WTC11 (cell line): ENCODE measurements around the gene PPP1R37. TPM values are rescaled to one million over a fixed set of nuclear protein-coding genes. Genes with fewer than 3 reads are reported as not detected.
A peak's percentile ranks its signal among the peaks of the same experiment; 100 is the strongest.

ENCODE experiments used
- ATAC-seq: fragments of 200-7000 bp; cut with Tn5 transposase; 2 replicates; pipeline ENCODE4 v1.10.0; 2021; ENCODE audit warnings: mild to moderate bottlenecking, moderate library complexity
- CTCF ChIA-PET: fragments of 300-600 bp; sonication (Branson Sonifier 250); formaldehyde crosslinking; loops from one replicate; lab custom pipeline; 2021; ENCODE audit warnings: antibody characterized with exemption; lab: Charles Lee
- POLR2A ChIA-PET: fragments of 350-600 bp; sonication (Branson Sonifier 250); formaldehyde crosslinking; loops from one replicate; lab custom pipeline; 2021; ENCODE audit warnings: antibody characterized with exemption; lab: Charles Lee
- DNase-seq: peaks from one replicate; pipeline ENCODE4 v3.0.0; 2021; ENCODE audit warnings: low spot score
- H3K27ac Mint-ChIP-seq: 2 replicates; pipeline ENCODE4 v1.8.0; 2021; ENCODE audit warnings: mixed read lengths
- H3K27me3 Mint-ChIP-seq: 2 replicates; pipeline ENCODE4 v1.8.0; 2021; ENCODE audit warnings: low read depth, mild to moderate bottlenecking, moderate library complexity, mixed read lengths
- H3K36me3 Mint-ChIP-seq: 2 replicates; pipeline ENCODE4 v1.8.0; 2021; ENCODE audit warnings: mixed read lengths
- H3K4me1 Mint-ChIP-seq: 2 replicates; pipeline ENCODE4 v1.8.0; 2022; ENCODE audit warnings: mixed read lengths
- H3K4me3 Mint-ChIP-seq: 2 replicates; pipeline ENCODE4 v1.8.0; 2021; ENCODE audit warnings: mild to moderate bottlenecking, moderate library complexity, mixed read lengths
- H3K9me3 Mint-ChIP-seq: 2 replicates; pipeline ENCODE4 v1.8.0; 2021; ENCODE audit warnings: mixed read lengths
- CREM ChIP-seq: sonication (generic); formaldehyde crosslinking; IDR thresholded peaks from 2 replicates; pipeline ENCODE4 v1.8.1; 2022; ENCODE audit warnings: mild to moderate bottlenecking, missing genetic modification reagents, moderate library complexity
- CTCF ChIP-seq: fragments of 200-600 bp; IDR thresholded peaks from 2 replicates; pipeline ENCODE4 v1.8.0; 2022; ENCODE audit warnings: antibody characterized with exemption
- ERG ChIP-seq: fragments of 250-450 bp; sonication (Bioruptor Pico); IDR thresholded peaks from 2 replicates; pipeline ENCODE4 v1.8.0; 2021; ENCODE audit warnings: mild to moderate bottlenecking
- HMGA2 ChIP-seq: fragments of 250-450 bp; sonication (Bioruptor Pico); IDR thresholded peaks from 2 replicates; pipeline ENCODE4 v1.4.0; 2021; ENCODE audit warnings: mild to moderate bottlenecking, moderate library complexity
- IRF1 ChIP-seq: sonication (generic); formaldehyde crosslinking; IDR thresholded peaks from 2 replicates; pipeline ENCODE4 v1.8.0; 2023; ENCODE audit warnings: missing genetic modification reagents
- MLX ChIP-seq: sonication (generic); formaldehyde crosslinking; IDR thresholded peaks from 2 replicates; pipeline ENCODE4 v1.8.1; 2023; ENCODE audit warnings: mild to moderate bottlenecking, missing genetic modification reagents, moderate library complexity
- NR1H2 ChIP-seq: sonication (generic); formaldehyde crosslinking; IDR thresholded peaks from 2 replicates; pipeline ENCODE4 v1.9.0; 2021; ENCODE audit warnings: mild to moderate bottlenecking, moderate library complexity, missing genetic modification reagents
- PRDM15 ChIP-seq: sonication (generic); formaldehyde crosslinking; IDR thresholded peaks from 2 replicates; pipeline ENCODE4 v1.8.0; 2022; ENCODE audit warnings: missing genetic modification reagents
- RELA ChIP-seq: sonication (generic); formaldehyde crosslinking; IDR thresholded peaks from 2 replicates; pipeline ENCODE4 v1.8.1; 2022; ENCODE audit warnings: missing genetic modification reagents, mild to moderate bottlenecking, borderline replicate concordance
- SP1 ChIP-seq: sonication (generic); formaldehyde crosslinking; conservative IDR thresholded peaks from 2 replicates; pipeline ENCODE4 v1.8.1; 2022; ENCODE audit warnings: missing genetic modification reagents
- ZBTB21 ChIP-seq: sonication (generic); formaldehyde crosslinking; IDR thresholded peaks from 2 replicates; pipeline ENCODE4 v1.8.1; 2023; ENCODE audit warnings: mild to moderate bottlenecking, missing genetic modification reagents, borderline replicate concordance
- total RNA-seq: library from RNA; stranded (reverse); gene quantifications from 3 replicates; pipeline ENCODE4 v1.2.3, GENCODE V29; 2021

The PPP1R37 gene
- total RNA-seq, 1 experiment from 2014 or later, result 35.4 TPM

- Mint-ChIP-seq H3K36me3 (no peaks in the 10 kb centered on the region), H3K9me3 (no peaks in the 10 kb centered on the region)
- ATAC-seq, result no peak
Observed at GRCh38 chr19:45186509-45187334, 93.7 kb downstream of the PPP1R37 start.

GRCh38 chr19:45187421-45188100 lies 94.6 kb downstream of the PPP1R37 start:
- CTCF ChIA-PET, result interaction anchor here (0.6 to 2.9 kb wide), 37 partner anchors 9 to 198 kb away, joined by 3 to 49 read pairs (median 4); partner anchors contain the start of genes BLOC1S3, NKPD1 and TRAPPC6A
- POLR2A ChIA-PET, result interaction anchor here (0.6 to 1.3 kb wide), 3 partner anchors 9 to 517 kb away, joined by 3 to 12 read pairs (median 6); partner anchors contain the start of genes BLOC1S3 and TRAPPC6A
- no peaks in the 10 kb centered on the region for H3K9me3 Mint-ChIP-seq
- TF ChIP-seq ERG, result no peak
- peak; percentile 75 for TF ChIP-seq CTCF
- H3K27ac Mint-ChIP-seq, result no peak overlapping the region
- DNase-seq (peak; percentile 46), ATAC-seq (peak; percentile 90)
- no peaks in the 10 kb centered on the region for H3K36me3 Mint-ChIP-seq
- peaks cover 9% of the 10 kb centered on the region; the same call in 1 of the 2 replicates for H3K27me3 Mint-ChIP-seq
- no peak overlapping the region for H3K4me3 Mint-ChIP-seq
- H3K4me1 Mint-ChIP-seq, result no peaks in the 10 kb centered on the region

More at GRCh38 chr19:45186509-45187334, 93.7 kb downstream of the PPP1R37 start:
- TF ChIP-seq ZBTB21 (CRISPR knock-in tag) (no peak), HMGA2 (CRISPR knock-in tag) (no peak), SP1 (CRISPR knock-in tag) (no peak), PRDM15 (CRISPR knock-in tag) (no peak), IRF1 (CRISPR knock-in tag) (no peak), MLX (CRISPR knock-in tag) (no peak), RELA (no peak), CREM (no peak), NR1H2 (CRISPR knock-in tag) (no peak)
- H3K4me3 Mint-ChIP-seq, result no peak overlapping the region
- peak overlapping the region; percentile 27; the same call in 1 of the 2 replicates for H3K27ac Mint-ChIP-seq
- DNase-seq, result no peak
- CTCF ChIA-PET, result interaction anchor here (0.6 to 2.9 kb wide), 36 partner anchors 8 to 197 kb away, joined by 3 to 49 read pairs (median 4); partner anchors contain the start of genes BLOC1S3, NKPD1 and TRAPPC6A
- H3K4me1 Mint-ChIP-seq, result no peaks in the 10 kb centered on the region
- H3K27me3 Mint-ChIP-seq, result peaks cover 9% of the 10 kb centered on the region; the same call in 1 of the 2 replicates
- POLR2A ChIA-PET, result interaction anchor here (0.6 to 1.3 kb wide), 3 partner anchors 8 to 516 kb away, joined by 3 to 12 read pairs (median 6); partner anchors contain the start of genes BLOC1S3 and TRAPPC6A
